GM19452 (cell line): ENCODE results near the gene ESYT3.

Source experiments
- ATAC-seq: cut with Tn5 transposase; IDR thresholded peaks from one replicate; pipeline ENCODE4 v1.9.1; 2021; ENCODE audit not compliant: unreplicated experiment

Gene ESYT3

DNA sequence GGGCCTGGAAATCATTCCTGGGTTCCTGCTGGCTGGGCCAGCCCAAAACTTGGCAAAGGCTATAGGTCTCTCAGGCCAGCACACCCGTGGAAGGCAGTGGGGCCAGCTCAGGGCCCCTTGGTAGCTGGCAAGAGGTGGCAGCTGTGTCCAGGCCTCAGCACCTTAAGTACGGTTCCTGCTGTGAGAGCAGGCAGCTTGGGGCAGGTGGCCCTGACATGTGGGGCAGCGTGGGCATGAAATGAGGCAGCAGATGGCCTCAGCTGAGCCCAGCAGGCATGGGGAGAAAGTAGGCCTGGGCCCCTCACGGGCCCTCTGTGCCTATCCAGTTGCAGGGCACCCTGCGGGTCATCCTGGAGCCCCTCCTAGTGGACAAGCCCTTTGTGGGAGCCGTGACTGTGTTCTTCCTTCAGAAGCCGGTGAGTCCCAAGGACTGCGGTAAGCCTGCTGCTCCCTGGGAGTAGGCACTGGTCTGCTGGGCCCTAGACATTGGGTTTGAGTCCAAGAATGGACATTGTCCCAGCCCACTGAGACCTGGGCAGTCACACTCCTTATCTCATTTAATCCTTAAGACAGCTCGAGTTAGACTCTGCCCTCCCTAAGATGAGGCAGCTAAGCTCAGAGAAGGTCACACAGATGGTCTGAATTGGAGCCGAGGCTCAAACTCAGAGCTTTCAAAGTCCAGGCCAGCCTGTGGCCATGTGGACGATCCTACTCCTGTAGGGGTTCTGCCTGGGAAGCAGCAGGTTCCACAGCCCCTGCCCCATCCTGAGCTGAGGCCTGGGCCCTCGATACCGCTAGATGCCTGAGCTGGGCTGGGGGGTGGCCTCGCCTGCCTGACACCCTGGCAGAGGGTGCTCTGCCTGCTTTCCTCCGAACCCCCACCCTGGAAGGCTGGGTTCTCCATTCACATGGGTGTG lies 25.5 kb downstream of the ESYT3 start:
- no peak for ATAC-seq

DNA sequence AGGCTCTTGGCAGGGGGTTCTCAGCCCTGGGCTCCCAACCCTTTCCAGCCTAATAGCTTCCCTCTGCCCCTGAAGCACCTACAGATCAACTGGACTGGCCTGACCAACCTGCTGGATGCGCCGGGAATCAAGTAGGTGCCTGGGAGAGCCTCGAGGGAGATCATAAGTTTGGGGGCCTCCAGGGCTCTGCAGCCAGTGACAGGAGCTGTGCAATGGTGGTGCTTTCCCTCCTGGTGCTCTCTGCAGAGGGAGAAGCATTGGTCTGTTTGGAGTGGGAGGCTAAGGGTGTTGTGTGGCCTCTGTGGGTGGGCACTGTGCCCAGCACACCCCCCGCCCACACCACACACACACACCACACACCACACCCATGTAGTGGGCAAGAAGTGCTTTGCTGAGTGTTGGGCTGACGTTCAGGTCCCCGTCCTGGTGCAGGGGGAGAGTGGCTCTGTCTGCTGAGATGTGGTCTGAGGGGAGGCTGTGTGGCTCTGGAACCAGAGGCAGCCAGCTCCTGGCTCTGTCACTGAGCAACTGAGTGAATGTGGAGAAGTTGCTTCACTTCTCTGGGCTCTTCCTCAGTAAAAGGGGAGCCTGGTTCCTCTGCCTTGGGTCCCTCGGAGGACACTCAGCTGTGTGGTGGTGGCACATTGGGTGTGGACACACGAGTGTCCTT lies 26.3 kb downstream of the ESYT3 start:
- no peak for ATAC-seq

GRCh38 chr3:138461246-138461645 lies 26.8 kb downstream of the ESYT3 start:
- ATAC-seq, result no peak

DNA sequence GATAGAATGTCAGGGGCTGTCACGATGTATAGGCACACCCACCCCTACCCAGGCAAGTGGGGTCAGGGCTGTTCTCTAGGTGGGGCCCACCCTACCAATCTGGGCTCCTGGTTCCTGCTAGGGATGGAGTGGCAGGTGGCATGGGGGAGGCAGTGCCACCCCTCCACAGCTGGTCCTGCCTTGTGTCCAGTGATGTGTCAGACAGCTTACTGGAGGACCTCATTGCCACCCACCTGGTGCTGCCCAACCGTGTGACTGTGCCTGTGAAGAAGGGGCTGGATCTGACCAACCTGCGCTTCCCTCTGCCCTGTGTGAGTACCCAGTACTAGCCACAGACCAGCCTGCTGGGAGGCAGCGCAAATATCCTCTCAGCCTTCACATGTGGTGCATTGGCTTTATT lies 27.5 kb downstream of the ESYT3 start:
- no peak for ATAC-seq

DNA sequence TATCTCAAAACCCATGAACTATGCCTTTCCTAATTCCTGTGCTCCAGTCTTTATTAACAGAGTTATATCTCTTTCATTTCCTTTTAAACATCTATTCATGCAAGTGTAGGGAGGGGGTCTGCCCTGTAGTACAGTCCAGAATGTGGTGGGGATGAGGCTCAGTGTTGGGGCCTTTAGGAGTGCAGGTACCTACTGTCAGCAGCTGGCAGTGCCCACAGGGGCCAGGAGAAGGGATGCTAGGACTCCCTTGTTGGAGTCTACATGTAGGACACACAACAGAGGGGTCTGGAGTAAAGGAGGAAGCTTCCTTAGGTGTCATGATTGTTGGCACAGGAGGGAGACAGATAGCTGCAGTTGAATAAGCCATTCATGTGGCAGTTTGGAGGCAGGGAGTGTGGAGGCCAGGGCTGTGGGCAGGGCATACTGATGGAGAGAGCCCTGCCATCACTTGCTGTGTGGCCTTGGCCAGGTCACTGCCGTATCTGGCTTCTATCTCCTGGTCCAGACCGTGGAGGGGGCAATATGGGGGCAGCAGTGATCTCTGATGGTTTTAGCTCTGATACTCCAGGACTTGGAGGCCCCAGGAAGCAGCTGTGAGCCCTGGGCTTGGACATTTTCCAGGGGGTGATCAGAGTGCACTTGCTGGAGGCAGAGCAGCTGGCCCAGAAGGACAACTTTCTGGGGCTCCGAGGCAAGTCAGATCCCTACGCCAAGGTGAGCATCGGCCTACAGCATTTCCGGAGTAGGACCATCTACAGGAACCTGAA lies 29.5 kb downstream of the ESYT3 start:
- no peak for ATAC-seq

- ATAC-seq, result no peak
Observed at GRCh38 chr3:138464491-138464860, 30.1 kb downstream of the ESYT3 start.

- no peak for ATAC-seq
Observed at GRCh38 chr3:138465451-138465850, 31.0 kb downstream of the ESYT3 start.

GRCh38 chr3:138465925-138466324 lies 31.5 kb downstream of the ESYT3 start:
- ATAC-seq, result no peak

DNA sequence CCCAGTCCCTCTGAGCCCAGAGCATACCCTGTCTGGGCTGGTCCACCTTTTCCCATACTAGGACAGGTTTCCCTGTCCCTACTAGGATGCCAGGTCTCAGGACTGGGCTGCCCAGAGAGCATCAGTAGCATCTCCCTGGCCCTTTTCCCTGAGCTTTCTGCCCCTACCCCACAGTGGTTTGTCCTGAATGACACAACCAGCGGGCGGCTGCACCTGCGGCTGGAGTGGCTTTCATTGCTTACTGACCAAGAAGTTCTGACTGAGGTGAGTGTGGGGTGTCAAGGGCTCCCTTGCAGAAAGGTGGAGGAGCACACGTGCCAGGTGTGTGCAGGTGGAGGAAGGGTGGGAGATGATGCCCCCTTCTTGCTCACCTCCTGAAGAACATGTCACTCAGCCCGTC lies 33.5 kb downstream of the ESYT3 start:
- ATAC-seq, result no peak

DNA sequence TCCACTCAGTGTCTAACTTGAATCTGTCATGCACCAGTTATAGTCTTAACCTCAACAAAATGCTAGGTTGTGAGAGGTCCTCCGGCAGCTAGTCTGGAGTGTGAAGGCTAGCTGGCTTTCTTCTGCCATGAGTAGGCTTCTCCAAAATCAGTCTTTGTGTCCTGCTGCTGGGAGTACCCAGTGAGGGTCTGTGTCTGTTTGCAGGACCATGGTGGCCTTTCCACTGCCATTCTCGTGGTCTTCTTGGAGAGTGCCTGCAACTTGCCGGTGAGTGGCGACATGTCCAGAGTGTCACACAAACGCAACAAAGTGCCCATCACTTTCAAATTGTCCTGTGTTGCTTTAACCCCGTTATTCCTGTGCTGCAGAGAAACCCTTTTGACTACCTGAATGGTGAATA lies 34.0 kb downstream of the ESYT3 start:
- no peak for ATAC-seq

- ATAC-seq, result no peak
Observed at GRCh38 chr3:138468886-138469285, 34.5 kb downstream of the ESYT3 start.

GRCh38 chr3:138469874-138470273 lies 35.5 kb downstream of the ESYT3 start:
- ATAC-seq, result no peak

- no peak for ATAC-seq
Observed at GRCh38 chr3:138470687-138471086, 36.3 kb downstream of the ESYT3 start.

- no peak for ATAC-seq
Observed at GRCh38 chr3:138471481-138471880, 37.1 kb downstream of the ESYT3 start.

DNA sequence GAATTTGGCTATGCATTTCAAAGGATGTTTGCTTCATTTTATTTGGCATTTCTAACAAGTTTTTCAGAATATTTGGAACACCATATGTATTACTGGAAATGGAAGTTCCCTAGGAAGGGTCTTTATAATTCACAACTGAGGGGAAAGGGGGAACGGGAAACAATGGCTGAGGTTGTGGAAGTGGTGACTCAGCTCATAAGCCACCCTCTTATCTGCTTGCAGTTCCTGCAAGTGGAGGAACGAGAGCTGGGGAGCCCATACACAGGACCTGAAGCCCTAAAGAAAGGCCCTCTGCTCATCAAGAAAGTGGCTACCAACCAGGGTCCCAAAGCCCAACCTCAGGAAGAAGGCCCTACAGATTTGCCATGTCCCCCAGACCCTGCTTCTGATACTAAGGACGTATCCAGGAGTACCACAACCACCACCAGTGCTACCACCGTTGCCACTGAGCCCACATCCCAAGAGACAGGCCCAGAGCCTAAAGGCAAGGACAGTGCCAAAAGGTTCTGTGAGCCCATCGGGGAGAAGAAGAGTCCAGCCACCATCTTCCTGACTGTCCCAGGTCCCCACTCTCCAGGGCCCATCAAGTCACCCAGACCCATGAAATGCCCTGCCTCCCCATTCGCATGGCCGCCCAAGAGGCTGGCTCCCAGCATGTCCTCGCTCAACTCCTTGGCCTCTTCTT lies 37.9 kb downstream of the ESYT3 start:
- no peak for ATAC-seq

DNA sequence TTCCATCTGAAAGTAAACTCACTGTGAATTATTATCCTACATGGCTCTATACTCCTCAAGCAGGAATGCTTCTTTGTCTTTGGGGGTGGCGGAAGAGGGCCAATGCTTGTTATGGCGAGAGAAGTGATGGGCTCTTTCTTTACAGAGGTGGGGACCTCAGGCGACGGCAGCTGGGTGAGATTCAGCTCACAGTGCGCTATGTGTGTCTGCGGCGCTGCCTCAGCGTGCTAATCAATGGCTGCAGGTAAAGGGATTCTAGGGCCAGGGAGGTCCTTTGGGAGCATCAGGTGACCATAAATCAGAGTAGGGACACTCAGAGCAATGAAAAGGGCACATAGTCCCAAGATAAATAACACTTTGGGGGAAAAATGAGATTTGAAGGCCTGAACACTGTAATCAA lies 39.0 kb downstream of the ESYT3 start:
- ATAC-seq, result no peak

GRCh38 chr3:138474163-138474562 lies 39.7 kb downstream of the ESYT3 start:
- ATAC-seq, result no peak

DNA sequence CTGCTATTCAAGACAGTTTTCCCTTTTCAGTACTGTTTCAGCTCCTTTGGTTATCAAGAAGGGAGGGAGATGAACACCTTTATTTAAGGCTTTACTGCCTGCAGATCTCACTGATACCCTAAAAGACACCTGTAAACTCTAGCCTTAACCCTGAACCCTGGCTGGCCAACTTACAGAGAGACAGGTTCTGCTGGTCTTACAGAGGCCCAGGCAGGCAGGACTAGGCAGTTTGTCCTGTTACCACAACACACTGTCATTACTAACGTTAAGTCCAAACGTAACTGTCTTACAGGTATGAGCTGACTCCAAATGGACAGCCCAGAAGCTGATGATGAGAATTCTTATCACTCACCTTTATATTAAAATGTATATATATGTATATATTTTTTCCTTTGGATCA lies 42.1 kb downstream of the ESYT3 start:
- no peak for ATAC-seq

- ATAC-seq, result no peak
Observed at GRCh38 chr3:138477120-138477519, 42.7 kb downstream of the ESYT3 start.

DNA sequence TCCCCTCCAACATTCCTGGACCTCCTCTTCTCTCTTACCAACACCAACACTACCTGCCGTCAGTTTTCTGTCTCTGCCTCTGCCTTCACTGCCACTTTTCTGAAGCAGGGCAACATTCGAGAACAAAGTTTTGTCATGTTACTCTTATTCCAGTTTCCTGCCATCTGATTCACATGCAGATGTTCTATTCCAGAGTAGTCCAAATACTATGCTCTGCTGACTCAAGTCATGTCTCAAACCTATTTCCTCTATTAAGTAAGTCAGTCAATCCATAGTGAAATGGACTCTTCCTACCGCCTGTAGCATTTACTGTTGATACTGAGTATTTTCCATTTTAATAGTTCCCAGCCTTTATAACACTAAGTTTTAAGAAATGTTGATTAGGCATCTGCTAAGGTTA lies 43.4 kb downstream of the ESYT3 start:
- no peak for ATAC-seq

DNA sequence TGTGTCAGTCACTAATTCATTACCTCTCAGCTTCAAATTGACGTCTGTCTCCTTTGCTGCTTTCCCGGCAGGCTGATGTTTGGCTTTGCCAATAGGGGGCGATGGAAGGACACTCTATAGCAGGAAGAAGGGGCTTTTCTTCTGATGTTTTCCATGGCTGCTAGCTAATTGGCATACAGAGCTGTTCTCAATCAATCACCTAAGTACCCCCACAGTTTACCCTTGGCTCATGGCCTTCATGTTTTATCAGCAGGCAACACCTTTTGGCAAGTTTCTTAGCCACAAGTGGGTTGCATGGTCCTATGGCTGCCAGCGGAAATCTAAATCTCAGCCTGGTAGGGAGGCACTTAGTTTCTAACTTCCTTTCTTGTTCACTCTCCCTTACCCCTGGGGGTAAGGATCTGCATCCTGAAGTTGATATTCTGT lies 45.0 kb downstream of the ESYT3 start:
- no peak for ATAC-seq
